OCI-LY1 (cell line): ENCODE measurements around the gene CXCR6.

ENCODE experiments used
- H2AFZ ChIP-seq: fragments of 200-600 bp; sonication (generic), shearing (Covaris generic); 2 replicates; pipeline ENCODE4 v1.6.0; 2014; ENCODE audit warnings: antibody characterized with exemption, mild to moderate bottlenecking, low read length
- H3F3A ChIP-seq: fragments of 200-600 bp; sonication (generic), shearing (Covaris generic); 2 replicates; pipeline ENCODE4 v1.6.0; 2014; ENCODE audit warnings: mild to moderate bottlenecking, antibody characterized with exemption, low read length, moderate library complexity; ENCODE audit not compliant: insufficient read depth
- H3K27ac ChIP-seq: fragments of 200-600 bp; sonication (generic); 2 replicates; pipeline ENCODE4 v1.5.1; 2014; ENCODE audit warnings: low read length, mixed run types, mild to moderate bottlenecking, low read depth; ENCODE audit not compliant: poor library complexity, severe bottlenecking
- H3K27me3 ChIP-seq: fragments of 200-600 bp; sonication (generic); 2 replicates; pipeline ENCODE4 v1.6.0; 2014; ENCODE audit warnings: antibody characterized with exemption, mild to moderate bottlenecking, low read length, moderate library complexity; ENCODE audit not compliant: insufficient read depth
- H3K36me3 ChIP-seq: fragments of 200-600 bp; sonication (generic); 2 replicates; pipeline ENCODE4 v1.6.1; 2014; ENCODE audit warnings: mild to moderate bottlenecking, antibody characterized with exemption, low read length, moderate library complexity, mixed read lengths; ENCODE audit not compliant: insufficient read depth
- H3K4me1 ChIP-seq: fragments of 200-600 bp; sonication (generic); 2 replicates; pipeline ENCODE4 v1.5.1; 2014; ENCODE audit warnings: mild to moderate bottlenecking, low read length, moderate library complexity; ENCODE audit not compliant: insufficient read depth, severe bottlenecking
- H3K4me2 ChIP-seq: fragments of 200-600 bp; sonication (generic), shearing (Covaris generic); 2 replicates; pipeline ENCODE4 v1.6.1; 2014; ENCODE audit warnings: low read length
- H3K4me3 ChIP-seq: fragments of 200-600 bp; sonication (generic); 2 replicates; pipeline ENCODE4 v1.5.1; 2014; ENCODE audit warnings: low read length, low read depth, mild to moderate bottlenecking, mixed read lengths; ENCODE audit not compliant: poor library complexity, severe bottlenecking
- H3K79me2 ChIP-seq: fragments of 200-600 bp; shearing (Covaris generic); 2 replicates; pipeline ENCODE4 v1.6.1; 2016; ENCODE audit warnings: mixed run types, low read length, mixed read lengths; ENCODE audit not compliant: insufficient read depth
- H3K9ac ChIP-seq: fragments of 200-600 bp; sonication (generic), shearing (Covaris generic); 2 replicates; pipeline ENCODE4 v1.6.1; 2014; ENCODE audit warnings: mild to moderate bottlenecking, low read length, mixed read lengths
- H3K9me2 ChIP-seq: fragments of 200-600 bp; sonication (generic), shearing (Covaris generic); 2 replicates; pipeline ENCODE4 v1.6.1; 2014; ENCODE audit warnings: low read depth, mild to moderate bottlenecking, low read length, mixed read lengths
- H3K9me3 ChIP-seq: fragments of 200-600 bp; shearing (Covaris generic); 2 replicates; pipeline ENCODE4 v1.6.1; 2014; ENCODE audit warnings: low read length, mixed read lengths
- H4K20me1 ChIP-seq: fragments of 200-600 bp; sonication (generic), shearing (Covaris generic); 2 replicates; pipeline ENCODE4 v1.6.0; 2016; ENCODE audit warnings: mild to moderate bottlenecking, low read length; ENCODE audit not compliant: insufficient read depth
- EZH2 ChIP-seq: fragments of 200-600 bp; sonication (generic), shearing (Covaris generic); IDR thresholded peaks from 2 replicates; pipeline ENCODE4 v1.8.0; 2017; ENCODE audit warnings: borderline replicate concordance, mixed run types, mild to moderate bottlenecking, antibody characterized with exemption, low read length, moderate library complexity, mixed read lengths
- TF ChIP-seq, protein P1 (sequence below): fragments of 200-600 bp; sonication (generic), shearing (Covaris generic); IDR thresholded peaks from 2 replicates; pipeline ENCODE4 v1.5.1; 2017; ENCODE audit warnings: mild to moderate bottlenecking, antibody characterized with exemption, low read length, moderate library complexity, mixed read lengths

CXCR6 gene

DNA sequence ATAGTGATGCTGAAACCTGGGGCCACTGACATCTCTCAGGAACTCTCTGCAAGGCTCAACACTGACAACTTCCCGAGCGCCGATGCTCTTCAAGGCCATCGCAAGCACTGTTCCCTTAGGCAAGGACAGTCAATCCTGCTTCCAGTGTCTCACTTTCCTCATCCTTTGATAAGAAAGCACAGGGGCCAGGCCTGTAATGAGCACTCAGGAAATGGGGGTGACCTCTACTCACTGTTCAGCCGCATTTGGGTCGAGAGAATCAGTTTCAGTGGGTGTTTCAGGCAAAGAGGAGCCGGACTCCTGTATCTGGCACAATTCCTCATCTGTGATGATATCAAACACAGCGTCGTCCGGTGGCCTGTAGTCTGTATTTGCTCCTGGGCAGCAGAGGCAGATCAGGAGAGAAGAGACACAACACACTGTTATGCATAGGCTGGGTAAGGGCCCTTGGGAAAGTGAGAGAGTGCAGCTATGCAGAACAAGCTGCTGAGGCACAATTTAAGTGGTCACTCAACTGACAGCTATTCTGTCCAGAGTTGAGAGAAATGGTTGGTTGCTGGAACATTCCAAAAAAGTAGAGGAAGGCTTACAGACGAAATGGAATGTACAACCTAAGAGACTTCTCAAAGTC is 11.9 kb downstream of the CXCR6 start:
- H3F3A ChIP-seq: no peaks in the 10 kb centered on the region
- no peaks in the 10 kb centered on the region for H3K27me3 ChIP-seq
- H2AFZ ChIP-seq: no peak overlapping the region
- H3K9me2 ChIP-seq: no peaks in the 10 kb centered on the region
- no peak overlapping the region for H3K27ac ChIP-seq
- no peaks in the 10 kb centered on the region for H3K9me3 ChIP-seq
- no peak overlapping the region for H3K4me3 ChIP-seq
- peaks cover 97% of the 10 kb centered on the region for H3K36me3 ChIP-seq
- no peaks in the 10 kb centered on the region for H4K20me1 ChIP-seq
- H3K4me1 ChIP-seq: no peaks in the 10 kb centered on the region
- H3K9ac ChIP-seq: no peak overlapping the region
- no peak for TF ChIP-seq EZH2
- TF ChIP-seq, protein P1, sequence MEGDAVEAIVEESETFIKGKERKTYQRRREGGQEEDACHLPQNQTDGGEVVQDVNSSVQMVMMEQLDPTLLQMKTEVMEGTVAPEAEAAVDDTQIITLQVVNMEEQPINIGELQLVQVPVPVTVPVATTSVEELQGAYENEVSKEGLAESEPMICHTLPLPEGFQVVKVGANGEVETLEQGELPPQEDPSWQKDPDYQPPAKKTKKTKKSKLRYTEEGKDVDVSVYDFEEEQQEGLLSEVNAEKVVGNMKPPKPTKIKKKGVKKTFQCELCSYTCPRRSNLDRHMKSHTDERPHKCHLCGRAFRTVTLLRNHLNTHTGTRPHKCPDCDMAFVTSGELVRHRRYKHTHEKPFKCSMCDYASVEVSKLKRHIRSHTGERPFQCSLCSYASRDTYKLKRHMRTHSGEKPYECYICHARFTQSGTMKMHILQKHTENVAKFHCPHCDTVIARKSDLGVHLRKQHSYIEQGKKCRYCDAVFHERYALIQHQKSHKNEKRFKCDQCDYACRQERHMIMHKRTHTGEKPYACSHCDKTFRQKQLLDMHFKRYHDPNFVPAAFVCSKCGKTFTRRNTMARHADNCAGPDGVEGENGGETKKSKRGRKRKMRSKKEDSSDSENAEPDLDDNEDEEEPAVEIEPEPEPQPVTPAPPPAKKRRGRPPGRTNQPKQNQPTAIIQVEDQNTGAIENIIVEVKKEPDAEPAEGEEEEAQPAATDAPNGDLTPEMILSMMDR: no peak
- H3K79me2 ChIP-seq: no peaks in the 10 kb centered on the region
- H3K4me2 ChIP-seq: no peak overlapping the region

DNA sequence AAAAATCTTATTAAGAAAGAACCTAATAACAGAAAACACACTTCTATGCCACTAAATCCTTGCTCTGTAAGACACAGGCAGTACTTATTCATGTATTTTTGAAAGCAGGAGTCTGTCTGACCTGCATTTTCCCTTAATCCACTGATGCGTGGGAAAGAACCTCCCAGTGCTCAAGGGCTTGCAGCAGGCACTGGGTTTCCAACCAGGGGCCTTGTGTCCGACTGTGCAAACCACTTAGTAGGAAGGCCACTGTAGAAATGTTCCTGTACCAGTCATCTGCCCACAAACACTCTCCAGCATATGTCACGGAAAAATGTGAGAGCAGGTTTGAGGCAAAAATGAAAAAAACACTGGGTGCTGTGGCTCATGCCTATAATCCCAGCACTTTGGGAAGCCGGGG is 12.4 kb downstream of the CXCR6 start:
- no peak overlapping the region for H3K4me3 ChIP-seq
- TF ChIP-seq, protein P1: no peak
- no peak for TF ChIP-seq EZH2
- H3K9me3 ChIP-seq: no peaks in the 10 kb centered on the region
- no peaks in the 10 kb centered on the region for H3F3A ChIP-seq
- no peaks in the 10 kb centered on the region for H4K20me1 ChIP-seq
- H3K9me2 ChIP-seq: no peaks in the 10 kb centered on the region
- H3K27ac ChIP-seq: no peak overlapping the region
- H3K4me1 ChIP-seq: no peaks in the 10 kb centered on the region
- H3K4me2 ChIP-seq: no peak overlapping the region
- H3K27me3 ChIP-seq: no peaks in the 10 kb centered on the region
- no peaks in the 10 kb centered on the region for H3K79me2 ChIP-seq
- peaks cover 97% of the 10 kb centered on the region for H3K36me3 ChIP-seq
- no peak overlapping the region for H3K9ac ChIP-seq
- H2AFZ ChIP-seq: no peak overlapping the region

DNA sequence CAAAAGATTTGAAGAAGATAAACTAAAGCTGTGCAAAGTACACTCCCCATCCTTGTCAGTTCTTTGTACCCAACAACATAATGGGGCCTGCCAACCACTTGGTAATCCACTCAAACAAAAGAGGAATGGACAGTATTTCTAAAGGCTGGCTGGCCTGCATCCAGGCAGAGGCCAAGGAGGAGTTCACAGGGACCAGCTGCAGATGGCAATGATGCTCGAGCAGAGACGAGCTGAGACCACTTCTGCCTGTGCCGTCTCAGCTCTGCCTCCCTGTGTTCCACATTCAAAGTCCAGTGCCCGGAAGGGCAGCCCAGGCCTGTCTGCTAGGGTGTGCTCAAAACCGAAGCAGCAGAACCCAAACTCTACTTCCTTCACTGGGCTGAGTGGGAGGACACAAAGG is 14.3 kb downstream of the CXCR6 start:
- Histone ChIP-seq H3K27me3 (no peaks in the 10 kb centered on the region), H3K79me2 (no peaks in the 10 kb centered on the region), H3K4me2 (no peak overlapping the region), H3K27ac (no peak overlapping the region), H3K9me3 (no peaks in the 10 kb centered on the region), H3K9me2 (no peaks in the 10 kb centered on the region), H3K4me1 (no peaks in the 10 kb centered on the region), H2AFZ (no peak overlapping the region), H4K20me1 (no peaks in the 10 kb centered on the region), H3K9ac (no peak overlapping the region), H3F3A (no peaks in the 10 kb centered on the region), H3K4me3 (no peak overlapping the region), H3K36me3 (peaks cover 98% of the 10 kb centered on the region)
- TF ChIP-seq, protein P1: no peak
- no peak for TF ChIP-seq EZH2
